MG63 (cell line): ENCODE measurements around the gene DNAH1. TPM values are rescaled to one million over a fixed set of nuclear protein-coding genes. Genes with fewer than 3 reads are reported as not detected.

ENCODE experiments used
- DNase-seq: peaks from one replicate; pipeline ENCODE4 v3.0.0-alpha.2; 2020
- H3K27me3 ChIP-seq: fragments of 250-450 bp; sonication (Bioruptor Pico); 2 replicates; pipeline ENCODE4 v1.5.1; 2020; ENCODE audit warnings: mild to moderate bottlenecking, moderate library complexity
- H3K36me3 ChIP-seq: fragments of 250-450 bp; sonication (Bioruptor Pico); 2 replicates; pipeline ENCODE4 v1.5.1; 2020; ENCODE audit warnings: mild to moderate bottlenecking, moderate library complexity
- H3K4me3 ChIP-seq: fragments of 250-450 bp; sonication (Bioruptor Pico); 2 replicates; pipeline ENCODE4 v1.5.1; 2020; ENCODE audit warnings: mild to moderate bottlenecking, moderate library complexity
- H3K9me3 ChIP-seq: fragments of 250-450 bp; sonication (Bioruptor Pico); 2 replicates; pipeline ENCODE4 v1.5.1; 2020; ENCODE audit warnings: mild to moderate bottlenecking, moderate library complexity
- total RNA-seq: library from RNA; depleted of rRNA; stranded (reverse); fragments of >200 nt; shearing (Covaris generic); gene quantifications from 2 replicates; pipeline ENCODE4 v1.2.3, GENCODE V29; 2014; ENCODE audit warnings: low replicate concordance

The DNAH1 gene
- total RNA-seq, 1 experiment from 2014 or later = 0.49 TPM

GRCh38 chr3:52358362-52358940 lies 42.3 kb downstream of the DNAH1 start:
- Histone ChIP-seq H3K4me3 (no peak overlapping the region), H3K36me3 (no peaks in the 10 kb centered on the region), H3K27me3 (no peaks in the 10 kb centered on the region), H3K9me3 (no peaks in the 10 kb centered on the region)
- DNase-seq = no peak

GRCh38 chr3:52359116-52359855 lies 43.2 kb downstream of the DNAH1 start:
- Histone ChIP-seq H3K27me3 (no peaks in the 10 kb centered on the region), H3K4me3 (no peak overlapping the region), H3K9me3 (no peaks in the 10 kb centered on the region), H3K36me3 (no peaks in the 10 kb centered on the region)
- DNase-seq = no peak

DNA sequence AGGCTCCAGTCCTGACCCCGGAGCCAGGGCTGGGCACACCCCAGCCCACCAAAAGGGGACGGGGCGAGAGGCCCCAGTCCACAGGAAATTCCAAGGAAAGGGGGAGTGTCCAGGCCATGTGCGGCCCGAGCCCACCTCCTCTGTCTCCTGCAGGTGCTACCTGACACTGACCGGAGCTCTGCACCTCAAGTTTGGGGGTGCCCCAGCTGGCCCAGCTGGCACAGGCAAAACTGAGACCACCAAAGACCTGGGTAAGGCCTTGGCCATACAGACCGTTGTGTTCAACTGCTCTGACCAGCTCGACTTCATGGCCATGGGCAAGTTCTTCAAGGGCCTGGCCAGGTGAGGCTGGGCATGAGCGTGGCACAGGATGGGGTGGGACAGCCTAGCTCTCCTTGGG lies 44.9 kb downstream of the DNAH1 start:
- H3K27me3 ChIP-seq = no peaks in the 10 kb centered on the region
- no peak for DNase-seq
- no peaks in the 10 kb centered on the region for H3K9me3 ChIP-seq
- no peaks in the 10 kb centered on the region for H3K36me3 ChIP-seq
- no peak overlapping the region for H3K4me3 ChIP-seq

- H3K36me3 ChIP-seq = no peaks in the 10 kb centered on the region
- DNase-seq = no peak
- no peak overlapping the region for H3K4me3 ChIP-seq
- no peaks in the 10 kb centered on the region for H3K9me3 ChIP-seq
- no peaks in the 10 kb centered on the region for H3K27me3 ChIP-seq
Measured at GRCh38 chr3:52361454-52361853, 45.3 kb downstream of the DNAH1 start.

DNA sequence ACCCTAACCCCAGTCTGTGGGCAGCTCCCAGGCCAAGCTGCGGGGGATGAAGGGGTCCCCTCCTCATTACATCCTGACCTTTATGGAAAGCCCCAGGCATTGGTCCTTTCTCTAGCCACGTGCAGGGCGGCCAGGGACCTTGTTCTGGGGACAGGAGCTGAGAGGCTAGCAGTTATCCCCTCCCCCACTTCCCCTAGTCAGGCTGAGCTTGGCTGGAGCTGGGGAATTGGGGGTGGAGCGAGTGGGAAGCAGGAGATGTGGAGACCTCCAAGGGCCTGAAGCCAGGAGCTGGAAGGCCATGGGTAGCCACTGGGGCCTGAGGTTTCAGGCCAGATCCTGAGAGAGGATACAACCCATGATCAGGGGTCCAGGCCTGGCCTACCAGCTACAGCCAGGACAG lies 45.8 kb downstream of the DNAH1 start:
- Histone ChIP-seq H3K4me3 (no peak overlapping the region), H3K36me3 (no peaks in the 10 kb centered on the region), H3K9me3 (no peaks in the 10 kb centered on the region), H3K27me3 (no peaks in the 10 kb centered on the region)
- DNase-seq = no peak

- no peak for DNase-seq
- H3K36me3 ChIP-seq = no peaks in the 10 kb centered on the region
- H3K4me3 ChIP-seq = no peak overlapping the region
- H3K9me3 ChIP-seq = no peaks in the 10 kb centered on the region
- no peaks in the 10 kb centered on the region for H3K27me3 ChIP-seq
Measured at GRCh38 chr3:52364322-52365035, 48.4 kb downstream of the DNAH1 start.

DNA sequence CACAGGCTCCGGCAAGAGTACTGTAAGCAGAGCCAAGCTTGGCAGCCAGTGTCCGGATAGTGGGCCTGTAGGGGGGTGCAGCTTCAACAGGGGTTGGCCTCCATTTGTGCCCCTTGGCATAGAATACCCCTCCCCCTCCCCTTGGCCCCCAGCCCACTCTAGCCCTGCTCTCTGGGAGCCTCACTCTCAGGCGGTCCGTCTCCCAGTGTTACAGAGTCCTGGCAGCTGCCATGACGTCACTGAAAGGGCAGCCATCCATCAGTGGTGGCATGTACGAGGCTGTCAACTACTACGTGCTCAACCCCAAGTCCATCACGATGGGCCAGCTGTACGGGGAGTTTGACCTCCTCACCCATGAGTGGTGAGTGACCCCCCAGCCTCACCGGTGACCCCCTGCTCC lies 50.4 kb downstream of the DNAH1 start:
- H3K9me3 ChIP-seq = no peaks in the 10 kb centered on the region
- H3K36me3 ChIP-seq = no peaks in the 10 kb centered on the region
- H3K27me3 ChIP-seq = no peaks in the 10 kb centered on the region
- DNase-seq = no peak
- no peak overlapping the region for H3K4me3 ChIP-seq

DNA sequence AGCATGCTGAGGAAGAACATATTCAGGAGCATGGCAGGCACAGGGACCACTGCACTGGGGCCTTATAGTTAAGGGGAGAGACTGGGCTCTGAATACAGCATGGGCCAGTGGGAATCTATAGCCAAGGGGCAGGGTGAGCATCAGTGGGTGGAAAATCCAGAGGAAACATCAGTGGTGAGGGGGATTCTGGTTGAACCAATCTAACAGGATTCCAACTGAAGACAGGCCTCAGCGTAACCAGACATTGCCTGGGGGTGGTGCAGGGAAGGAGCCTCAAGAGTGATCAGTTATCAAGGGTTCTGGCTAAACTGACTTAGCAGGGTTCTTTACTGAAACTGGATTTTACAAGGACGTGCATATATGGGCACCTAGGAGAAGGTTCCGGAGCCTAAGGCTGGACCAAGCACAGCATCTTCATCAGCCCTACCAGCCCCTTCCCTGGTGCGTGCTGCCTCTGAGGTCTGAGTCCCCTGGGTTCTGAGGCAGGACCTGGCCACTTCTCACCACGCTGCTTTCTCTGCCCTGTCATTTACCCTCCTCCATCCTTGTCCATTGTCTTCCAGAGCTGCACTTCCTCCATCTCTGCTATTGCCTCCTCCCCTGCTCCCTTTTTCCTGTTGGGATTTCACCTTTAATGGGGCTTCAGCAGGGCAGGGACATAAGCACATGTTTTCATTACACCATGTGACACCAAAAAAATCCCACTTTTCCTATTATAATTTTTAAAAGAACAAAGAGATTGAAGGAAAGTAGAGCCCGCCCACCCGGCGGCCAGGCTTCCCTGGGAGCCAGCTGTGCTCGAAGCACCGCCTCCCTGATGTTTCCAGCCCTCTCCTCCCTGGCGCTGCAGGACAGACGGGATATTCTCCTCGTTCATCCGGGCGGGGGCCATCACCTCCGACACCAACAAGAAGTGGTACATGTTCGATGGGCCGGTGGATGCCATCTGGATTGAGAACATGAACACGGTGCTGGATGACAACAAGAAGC lies 52.1 kb downstream of the DNAH1 start:
- H3K9me3 ChIP-seq = no peaks in the 10 kb centered on the region
- no peaks in the 10 kb centered on the region for H3K36me3 ChIP-seq
- DNase-seq = no peak
- H3K27me3 ChIP-seq = no peaks in the 10 kb centered on the region
- H3K4me3 ChIP-seq = no peak overlapping the region

DNA sequence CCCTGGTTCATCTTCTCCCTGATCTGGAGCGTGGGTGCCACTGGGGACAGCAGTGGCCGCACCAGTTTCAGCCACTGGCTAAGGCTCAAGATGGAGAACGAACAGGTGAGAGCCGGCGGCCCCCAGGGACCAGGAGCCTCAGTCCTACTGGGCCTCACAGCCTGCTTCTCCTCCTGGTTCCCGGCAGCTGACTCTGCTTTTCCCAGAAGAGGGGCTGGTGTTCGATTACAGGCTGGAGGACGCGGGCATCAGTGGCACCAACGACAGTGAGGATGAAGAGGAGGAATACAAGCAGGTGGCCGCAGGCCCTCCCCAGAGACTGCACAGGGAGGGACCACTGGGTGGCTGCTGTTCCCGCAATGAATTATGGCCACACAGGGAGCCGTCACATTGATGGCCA lies 54.4 kb downstream of the DNAH1 start:
- DNase-seq = no peak
- Histone ChIP-seq H3K36me3 (no peaks in the 10 kb centered on the region), H3K9me3 (no peaks in the 10 kb centered on the region), H3K27me3 (no peaks in the 10 kb centered on the region), H3K4me3 (no peak overlapping the region)

GRCh38 chr3:52372822-52373504 lies 56.8 kb downstream of the DNAH1 start:
- H3K9me3 ChIP-seq = no peaks in the 10 kb centered on the region
- no peak for DNase-seq
- no peaks in the 10 kb centered on the region for H3K27me3 ChIP-seq
- no peak overlapping the region for H3K4me3 ChIP-seq
- H3K36me3 ChIP-seq = no peaks in the 10 kb centered on the region

DNA sequence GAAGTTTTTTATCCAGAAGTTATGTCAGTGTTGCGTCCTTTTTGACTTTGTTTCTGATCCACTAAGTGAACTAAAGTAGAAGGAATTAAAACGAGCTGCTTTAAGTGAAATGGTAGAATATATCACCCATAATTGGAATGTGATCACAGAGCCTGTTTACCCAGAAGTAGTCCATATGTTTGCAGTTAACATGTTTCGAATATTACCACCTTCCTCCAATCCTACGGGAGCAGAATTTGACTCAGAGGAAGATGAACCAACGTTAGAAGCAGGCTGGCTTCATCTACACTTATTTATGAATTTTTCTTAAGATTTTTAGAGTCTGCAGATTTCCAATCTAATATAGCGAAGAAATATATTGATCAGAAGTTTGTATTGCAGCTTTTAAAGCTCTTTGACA lies 57.6 kb downstream of the DNAH1 start:
- Histone ChIP-seq H3K36me3 (no peaks in the 10 kb centered on the region), H3K9me3 (no peaks in the 10 kb centered on the region), H3K27me3 (no peaks in the 10 kb centered on the region), H3K4me3 (no peak overlapping the region)
- no peak for DNase-seq

DNA sequence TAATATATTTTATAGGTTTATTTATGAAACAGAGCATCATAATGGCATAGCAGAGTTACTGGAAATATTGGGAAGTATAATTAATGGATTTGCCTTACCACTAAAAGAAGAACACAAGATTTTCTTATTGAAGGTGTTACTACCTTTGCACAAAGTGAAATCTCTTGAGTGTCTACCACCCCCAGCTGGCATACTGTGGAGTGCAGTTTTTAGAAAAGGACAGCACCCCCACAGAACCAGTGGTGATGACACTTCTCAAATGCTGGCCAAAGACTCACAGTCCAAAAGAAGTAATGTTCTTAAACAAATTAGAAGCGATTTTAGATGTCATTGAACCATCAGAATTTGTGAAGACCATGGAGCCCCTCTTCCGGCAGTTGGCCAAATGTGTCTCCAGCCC lies 58.1 kb downstream of the DNAH1 start:
- H3K27me3 ChIP-seq = no peaks in the 10 kb centered on the region
- no peak overlapping the region for H3K4me3 ChIP-seq
- no peaks in the 10 kb centered on the region for H3K36me3 ChIP-seq
- no peak for DNase-seq
- H3K9me3 ChIP-seq = no peaks in the 10 kb centered on the region

DNA sequence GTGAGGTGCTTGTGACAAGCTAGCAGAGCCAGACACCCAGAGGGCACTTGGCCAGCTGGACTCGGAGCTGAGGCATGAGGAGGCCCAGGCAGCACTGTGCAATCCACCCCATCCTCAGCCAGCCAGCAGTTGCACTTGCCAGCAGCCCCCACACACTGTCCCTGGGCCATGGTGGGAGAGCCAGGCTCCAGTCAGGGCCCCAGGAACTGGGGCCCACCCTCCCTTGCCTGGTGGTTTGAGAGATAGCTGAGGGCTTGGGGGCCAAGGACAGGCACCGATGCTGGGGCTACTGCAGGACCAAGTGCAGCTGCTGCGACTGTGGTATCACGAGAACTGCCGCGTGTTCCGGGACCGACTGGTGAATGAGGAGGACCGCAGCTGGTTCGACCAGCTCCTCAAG lies 63.5 kb downstream of the DNAH1 start:
- no peaks in the 10 kb centered on the region for H3K9me3 ChIP-seq
- DNase-seq = no peak
- no peaks in the 10 kb centered on the region for H3K36me3 ChIP-seq

GRCh38 chr3:52380023-52380422 lies 63.9 kb downstream of the DNAH1 start:
- no peak for DNase-seq
- Histone ChIP-seq H3K9me3 (no peaks in the 10 kb centered on the region), H3K4me3 (no peak overlapping the region), H3K27me3 (no peaks in the 10 kb centered on the region), H3K36me3 (no peaks in the 10 kb centered on the region)

More for the DNA sequence above, 63.5 kb downstream of the DNAH1 start:
- no peak overlapping the region for H3K4me3 ChIP-seq
- no peaks in the 10 kb centered on the region for H3K27me3 ChIP-seq

DNA sequence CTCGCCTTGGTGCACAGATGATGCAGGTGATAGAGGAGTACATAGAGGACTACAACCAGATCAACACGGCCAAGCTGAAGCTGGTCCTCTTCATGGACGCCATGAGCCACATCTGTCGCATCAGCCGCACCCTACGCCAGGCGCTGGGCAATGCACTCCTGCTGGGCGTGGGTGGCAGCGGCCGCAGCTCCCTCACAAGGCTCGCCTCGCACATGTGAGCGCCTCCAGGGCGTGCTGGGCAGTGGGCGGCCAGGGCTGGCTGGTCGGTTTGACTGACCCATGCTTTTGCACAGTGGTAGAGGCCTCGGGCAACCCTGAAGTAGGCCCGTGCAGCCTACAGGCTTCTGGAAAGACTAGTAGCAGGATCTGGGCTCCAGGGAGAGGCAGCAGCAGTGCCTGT lies 65.5 kb downstream of the DNAH1 start:
- Histone ChIP-seq H3K9me3 (no peaks in the 10 kb centered on the region), H3K27me3 (no peaks in the 10 kb centered on the region), H3K4me3 (no peak overlapping the region), H3K36me3 (no peaks in the 10 kb centered on the region)
- no peak for DNase-seq

GRCh38 chr3:52383446-52383845 lies 67.3 kb downstream of the DNAH1 start:
- H3K36me3 ChIP-seq = no peaks in the 10 kb centered on the region
- H3K4me3 ChIP-seq = no peak overlapping the region
- no peaks in the 10 kb centered on the region for H3K27me3 ChIP-seq
- no peaks in the 10 kb centered on the region for H3K9me3 ChIP-seq
- DNase-seq = no peak
